Caco-2 (cell line): Measurements from ENCODE around the gene C19orf33. TPM values are rescaled to one million over a fixed set of nuclear protein-coding genes. Genes with fewer than 3 reads are reported as not detected.

ENCODE experiments used
- BruUV-seq: library from RNA; stranded (reverse); fragments of 400-500 nt; replicated peaks from 2 replicates; lab custom pipeline; 2021; lab: Mats Ljungman, UMichigan
- CTCF ChIA-PET: fragments of 300-600 bp; sonication (Branson Sonifier 250); formaldehyde crosslinking; loops from one replicate; lab custom pipeline; 2022; ENCODE audit warnings: antibody characterized with exemption; lab: Charles Lee
- POLR2A ChIA-PET: fragments of 300-600 bp; sonication (Branson Sonifier 250); formaldehyde crosslinking; loops from one replicate; lab custom pipeline; 2022; ENCODE audit warnings: antibody characterized with exemption; lab: Charles Lee
- DNase-seq, 2 experiments: peaks; one replicate each; pipeline versions ENCODE4 v3.0.0 to v3.0.0-alpha.2; 2020 to 2022
- H3K27me3 ChIP-seq: replicated peaks from 2 replicates; pipeline ENCODE4 v1.6.0; 2011; ENCODE audit warnings: low read length; ENCODE audit not compliant: control insufficient read depth, insufficient read depth
- H3K36me3 ChIP-seq: 2 replicates; pipeline ENCODE4 v1.5.1; 2011; ENCODE audit warnings: low read length; ENCODE audit not compliant: control insufficient read depth, insufficient read depth
- H3K4me1 ChIP-seq: fragments of 250-450 bp; sonication (Bioruptor Pico); 2 replicates; pipeline ENCODE4 v1.5.1; 2020; ENCODE audit warnings: mild to moderate bottlenecking
- H3K4me3 ChIP-seq: 2 replicates; pipeline ENCODE4 v1.5.1; 2011; ENCODE audit warnings: low read depth, mild to moderate bottlenecking, control low read depth, low read length
- H3K9me3 ChIP-seq: fragments of 250-450 bp; sonication (Bioruptor Pico); 2 replicates; pipeline ENCODE4 v1.5.1; 2020; ENCODE audit warnings: mild to moderate bottlenecking, moderate library complexity
- H3K27ac Mint-ChIP-seq: one replicate; pipeline ENCODE4 v1.8.0; 2022; ENCODE audit warnings: mixed read lengths; ENCODE audit not compliant: unreplicated experiment
- H3K27me3 Mint-ChIP-seq: one replicate; pipeline ENCODE4 v1.8.0; 2022; ENCODE audit warnings: mixed read lengths; ENCODE audit not compliant: insufficient read depth, unreplicated experiment
- H3K36me3 Mint-ChIP-seq: one replicate; pipeline ENCODE4 v1.8.0; 2022; ENCODE audit warnings: mild to moderate bottlenecking, mixed read lengths; ENCODE audit not compliant: insufficient read depth, unreplicated experiment
- H3K4me1 Mint-ChIP-seq: one replicate; pipeline ENCODE4 v1.8.0; 2022; ENCODE audit warnings: low read depth, mixed read lengths; ENCODE audit not compliant: unreplicated experiment
- H3K4me3 Mint-ChIP-seq: one replicate; pipeline ENCODE4 v1.8.0; 2022; ENCODE audit warnings: mild to moderate bottlenecking, moderate library complexity, mixed read lengths; ENCODE audit not compliant: unreplicated experiment
- H3K9me3 Mint-ChIP-seq: one replicate; pipeline ENCODE4 v1.8.0; 2022; ENCODE audit warnings: mixed read lengths; ENCODE audit not compliant: unreplicated experiment
- intact Hi-C: fragments of 100-400 bp; cut with micrococcal nuclease; formaldehyde crosslinking; loops from one replicate; pipeline ENCODE4 v1.10.0; 2022; ENCODE audit not compliant: unreplicated experiment
- total RNA-seq: library from RNA; stranded (reverse); gene quantifications from 2 replicates; pipeline ENCODE4 v1.2.3, GENCODE V29; 2022
- TF ChIP-seq, protein P1 (sequence below), 2 experiments: fragments of 200-600 bp in 1 of 2; IDR thresholded peaks; 1 replicate in 1 of 2; 2 replicates in 1 of 2; pipeline versions ENCODE4 v1.5.1 to v1.8.0; 2011 to 2022; ENCODE audit warnings: antibody characterized with exemption in 1 of 2, control low read depth in 1 of 2, inconsistent platforms in 1 of 2, low read depth in 1 of 2, low read length in 1 of 2, mild to moderate bottlenecking in 1 of 2, moderate library complexity in 1 of 2; ENCODE audit not compliant: insufficient read depth in 1 of 2, severe bottlenecking in 1 of 2, unreplicated experiment in 1 of 2

Gene C19orf33
- total RNA-seq, 1 experiment from 2014 or later = 18.6 TPM

DNA sequence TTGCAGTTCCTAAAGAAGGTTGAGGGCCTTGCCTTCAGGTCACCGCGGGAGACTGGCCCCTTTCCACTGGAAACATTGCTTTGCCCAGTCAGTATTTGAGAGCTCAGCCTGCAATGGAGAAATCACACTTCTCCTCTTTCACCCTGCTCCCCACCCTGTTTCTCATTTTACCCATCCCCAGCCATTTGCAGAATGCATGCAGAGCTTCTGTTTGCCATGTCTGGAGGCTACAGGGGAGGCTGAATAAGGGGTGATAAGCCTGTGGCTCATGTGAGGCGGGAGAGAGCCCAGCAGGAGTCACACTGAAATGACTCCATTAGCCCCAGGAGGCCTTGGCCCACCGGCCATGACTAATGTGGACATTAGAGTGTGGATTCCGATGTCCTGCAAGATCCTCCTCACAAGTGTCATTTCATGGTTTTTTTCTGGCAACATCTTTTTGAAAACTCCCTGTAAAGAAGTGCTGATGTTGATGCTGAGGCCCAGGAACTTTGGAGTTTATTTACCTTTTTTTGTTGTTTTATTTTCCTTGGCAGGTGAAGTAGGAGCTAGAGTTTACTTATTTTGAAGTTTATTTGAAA, 33.4 kb upstream of the C19orf33 start:
- Mint-ChIP-seq H3K36me3 (peaks cover 89% of the 10 kb centered on the region), H3K27me3 (no peaks in the 10 kb centered on the region), H3K4me3 (no peak overlapping the region), H3K27ac (peak overlapping the region; percentile 30), H3K9me3 (no peaks in the 10 kb centered on the region), H3K4me1 (peaks cover 70% of the 10 kb centered on the region)
- CTCF ChIA-PET = no interaction called here
- Histone ChIP-seq H3K27me3 (no peaks in the 10 kb centered on the region), H3K9me3 (no peaks in the 10 kb centered on the region), H3K4me3 (no peak overlapping the region), H3K4me1 (peaks cover 80% of the 10 kb centered on the region), H3K36me3 (no peaks in the 10 kb centered on the region)
- TF ChIP-seq, protein P1, sequence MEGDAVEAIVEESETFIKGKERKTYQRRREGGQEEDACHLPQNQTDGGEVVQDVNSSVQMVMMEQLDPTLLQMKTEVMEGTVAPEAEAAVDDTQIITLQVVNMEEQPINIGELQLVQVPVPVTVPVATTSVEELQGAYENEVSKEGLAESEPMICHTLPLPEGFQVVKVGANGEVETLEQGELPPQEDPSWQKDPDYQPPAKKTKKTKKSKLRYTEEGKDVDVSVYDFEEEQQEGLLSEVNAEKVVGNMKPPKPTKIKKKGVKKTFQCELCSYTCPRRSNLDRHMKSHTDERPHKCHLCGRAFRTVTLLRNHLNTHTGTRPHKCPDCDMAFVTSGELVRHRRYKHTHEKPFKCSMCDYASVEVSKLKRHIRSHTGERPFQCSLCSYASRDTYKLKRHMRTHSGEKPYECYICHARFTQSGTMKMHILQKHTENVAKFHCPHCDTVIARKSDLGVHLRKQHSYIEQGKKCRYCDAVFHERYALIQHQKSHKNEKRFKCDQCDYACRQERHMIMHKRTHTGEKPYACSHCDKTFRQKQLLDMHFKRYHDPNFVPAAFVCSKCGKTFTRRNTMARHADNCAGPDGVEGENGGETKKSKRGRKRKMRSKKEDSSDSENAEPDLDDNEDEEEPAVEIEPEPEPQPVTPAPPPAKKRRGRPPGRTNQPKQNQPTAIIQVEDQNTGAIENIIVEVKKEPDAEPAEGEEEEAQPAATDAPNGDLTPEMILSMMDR (IDR thresholded peaks at IDR 0.05; ENCODE audit: insufficient read depth in 1 of 2, low read depth in 1 of 2, low read length in 1 of 2, severe bottlenecking in 1 of 2, unreplicated experiment in 1 of 2) = no peak
- POLR2A ChIA-PET = interaction anchor here (0.7 kb wide), 1 partner anchor 1774 kb away, joined by 4 read pairs; no protein-coding TSS in a partner anchor
- DNase-seq = no peak
- no TSS peak for BruUV-seq
- intact Hi-C loops = no loop called here

- H3K27ac Mint-ChIP-seq = peak overlapping the region; percentile 70
These were observed 30.6 kb upstream of the C19orf33 start for GRCh38 chr19:38273499-38273898.

DNA sequence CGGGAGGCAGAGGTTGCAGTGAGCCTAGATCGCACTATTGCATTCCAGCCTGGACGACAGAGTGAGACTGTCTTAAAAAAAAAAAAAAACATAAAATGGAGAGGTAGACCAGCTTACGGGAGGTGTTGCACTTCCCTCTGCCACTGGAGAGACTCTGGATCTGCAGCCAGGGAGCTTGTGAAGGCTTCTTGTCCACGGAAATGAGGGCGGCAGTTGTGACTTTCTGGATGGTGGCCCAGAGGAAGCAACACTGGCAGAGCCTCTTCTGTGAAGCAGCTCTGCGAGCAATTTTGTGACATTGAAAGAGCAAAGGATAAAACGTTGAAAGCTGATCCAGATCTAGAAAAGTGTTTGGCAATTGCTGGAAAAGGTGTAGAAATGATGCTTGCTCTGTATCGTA, 29.3 kb upstream of the C19orf33 start:
- intact Hi-C loops = loop anchor here (5.0 kb wide), 1 partner anchor 32 kb away; no protein-coding TSS in a partner anchor
- CTCF ChIA-PET = interaction anchor here (0.7 kb wide), 1 partner anchor 136 kb away, joined by 3 read pairs; no protein-coding TSS in a partner anchor
- peaks cover 86% of the 10 kb centered on the region for H3K36me3 Mint-ChIP-seq

More at GRCh38 chr19:38273499-38273898, 30.6 kb upstream of the C19orf33 start:
- Histone ChIP-seq H3K4me3 (no peak overlapping the region), H3K4me1 (peaks cover 70% of the 10 kb centered on the region), H3K27me3 (no peaks in the 10 kb centered on the region), H3K9me3 (no peaks in the 10 kb centered on the region), H3K36me3 (no peaks in the 10 kb centered on the region)
- intact Hi-C loops = loop anchor here (1.0 kb wide), 1 partner anchor 9 kb away; the partner anchor contains the start of gene SPINT2
- Mint-ChIP-seq H3K9me3 (no peaks in the 10 kb centered on the region), H3K36me3 (peaks cover 91% of the 10 kb centered on the region), H3K4me1 (peaks cover 54% of the 10 kb centered on the region), H3K27me3 (no peaks in the 10 kb centered on the region), H3K4me3 (peak overlapping the region; percentile 34)
- TF ChIP-seq, protein P1 (IDR thresholded peaks at IDR 0.05; ENCODE audit: insufficient read depth in 1 of 2, low read depth in 1 of 2, low read length in 1 of 2, severe bottlenecking in 1 of 2, unreplicated experiment in 1 of 2) = no peak
- peak; percentile 77 to 84 for DNase-seq
- no TSS peak for BruUV-seq
- ChIA-PET POLR2A (interaction anchor here (1.8 kb wide), 1 partner anchor 8 kb away, joined by 9 read pairs; no protein-coding TSS in a partner anchor), CTCF (no interaction called here)

More for the DNA sequence above, 29.3 kb upstream of the C19orf33 start:
- no peak for DNase-seq
- no peak overlapping the region for H3K4me3 ChIP-seq
- Mint-ChIP-seq H3K4me3 (no peak overlapping the region), H3K27ac (no peak overlapping the region), H3K27me3 (no peaks in the 10 kb centered on the region), H3K4me1 (peaks cover 49% of the 10 kb centered on the region), H3K9me3 (no peaks in the 10 kb centered on the region)
- peaks cover 70% of the 10 kb centered on the region for H3K4me1 ChIP-seq
- POLR2A ChIA-PET = interaction anchor here (1.8 kb wide), 1 partner anchor 9 kb away, joined by 9 read pairs; no protein-coding TSS in a partner anchor
- TF ChIP-seq, protein P1 (IDR thresholded peaks at IDR 0.05; ENCODE audit: insufficient read depth in 1 of 2, low read depth in 1 of 2, low read length in 1 of 2, severe bottlenecking in 1 of 2, unreplicated experiment in 1 of 2) = no peak
- H3K27me3 ChIP-seq = no peaks in the 10 kb centered on the region
- H3K9me3 ChIP-seq = no peaks in the 10 kb centered on the region
- BruUV-seq = no TSS peak
- no peaks in the 10 kb centered on the region; the same call in 1 of the 2 replicates for H3K36me3 ChIP-seq
